Esophagus squamous epithelium (tissue), 4 donors: ENCODE data around the gene OCA2.
"Not testable (repeated sequence)": the region's sequence is repeated elsewhere in the genome, so short reads cannot be mapped to it uniquely, and the experiment has no call there.

Experiments used
- POLR2A ChIP-seq, 4 donors: fragments of 450-650 bp; IDR thresholded peaks; one replicate each; pipeline ENCODE4 v1.6.1; 2017; ENCODE audit warnings: antibody characterized with exemption in 4 of 4, mild to moderate bottlenecking in 4 of 4, moderate library complexity in 3 of 4
- TF ChIP-seq, protein P1 (sequence below), 6 experiments: fragments of 450-650 bp in 4 of 6; fragments of 200-600 bp in 2 of 6; sonication (generic) in 2 of 6; IDR thresholded peaks; one replicate each; pipeline ENCODE4 v1.5.1; 2016 to 2019; ENCODE audit warnings: antibody characterized with exemption in 6 of 6, mild to moderate bottlenecking in 4 of 6, moderate library complexity in 4 of 6

DNA sequence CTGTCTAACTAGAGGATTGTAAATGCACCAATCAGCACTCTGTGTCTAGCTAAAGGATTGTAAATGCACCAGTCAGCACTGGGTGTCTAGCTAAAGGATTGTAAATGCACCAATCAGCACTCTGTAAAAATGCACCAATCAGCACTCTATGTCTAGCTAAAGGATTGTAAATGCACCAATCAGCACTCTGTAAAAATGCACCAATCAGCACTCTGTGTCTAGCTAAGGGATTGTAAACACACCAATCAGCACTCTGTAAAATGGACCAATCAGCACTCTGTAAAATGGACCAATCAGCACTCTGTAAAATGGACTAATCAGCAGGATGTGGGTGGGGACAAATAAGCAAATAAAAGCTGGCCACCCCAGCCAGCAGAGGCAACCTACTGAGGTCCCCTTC is 331.7 kb downstream of the OCA2 start:
- TF ChIP-seq, protein P1, sequence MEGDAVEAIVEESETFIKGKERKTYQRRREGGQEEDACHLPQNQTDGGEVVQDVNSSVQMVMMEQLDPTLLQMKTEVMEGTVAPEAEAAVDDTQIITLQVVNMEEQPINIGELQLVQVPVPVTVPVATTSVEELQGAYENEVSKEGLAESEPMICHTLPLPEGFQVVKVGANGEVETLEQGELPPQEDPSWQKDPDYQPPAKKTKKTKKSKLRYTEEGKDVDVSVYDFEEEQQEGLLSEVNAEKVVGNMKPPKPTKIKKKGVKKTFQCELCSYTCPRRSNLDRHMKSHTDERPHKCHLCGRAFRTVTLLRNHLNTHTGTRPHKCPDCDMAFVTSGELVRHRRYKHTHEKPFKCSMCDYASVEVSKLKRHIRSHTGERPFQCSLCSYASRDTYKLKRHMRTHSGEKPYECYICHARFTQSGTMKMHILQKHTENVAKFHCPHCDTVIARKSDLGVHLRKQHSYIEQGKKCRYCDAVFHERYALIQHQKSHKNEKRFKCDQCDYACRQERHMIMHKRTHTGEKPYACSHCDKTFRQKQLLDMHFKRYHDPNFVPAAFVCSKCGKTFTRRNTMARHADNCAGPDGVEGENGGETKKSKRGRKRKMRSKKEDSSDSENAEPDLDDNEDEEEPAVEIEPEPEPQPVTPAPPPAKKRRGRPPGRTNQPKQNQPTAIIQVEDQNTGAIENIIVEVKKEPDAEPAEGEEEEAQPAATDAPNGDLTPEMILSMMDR (IDR thresholded peaks at IDR 0.05): not testable (repeated sequence)
- not testable (repeated sequence) for TF ChIP-seq POLR2A (IDR thresholded peaks at IDR 0.05)
